Activated CD4-positive, alpha-beta T cell treated with anti-CD3 and anti-CD28 coated beads for 4 hours (primary cell): ENCODE measurements around the gene RPS28.
"Not testable (repeated sequence)": the region's sequence is repeated elsewhere in the genome, so short reads cannot be mapped to it uniquely, and the experiment has no call there.

ENCODE experiments used
- DNase-seq, 2 donors: peaks; one replicate each; pipeline ENCODE4 v3.0.0-alpha.2; 2020

The RPS28 gene

GRCh38 chr19:8342684-8343482 is 21.6 kb downstream of the RPS28 start, which contains the start of gene KANK3:
KANK3 (minus strand) TSS chr19:8343262; CDS start chr19:8337828, 5,434 bp downstream.
- peak; percentile 90 to 92 for DNase-seq

GRCh38 chr19:8343483-8343844 is 22.2 kb downstream of the RPS28 start:
- no peak for DNase-seq

GRCh38 chr19:8349629-8350372 is 28.5 kb downstream of the RPS28 start:
- not testable (repeated sequence) for DNase-seq

GRCh38 chr19:8352134-8352827 is 31.0 kb downstream of the RPS28 start:
- no peak for DNase-seq

GRCh38 chr19:8352845-8353244 is 31.5 kb downstream of the RPS28 start:
- DNase-seq: not testable (repeated sequence)

- no peak for DNase-seq
Measured at GRCh38 chr19:8355631-8356402, 34.5 kb downstream of the RPS28 start.

- DNase-seq: no peak
Measured at GRCh38 chr19:8357007-8357521, 35.8 kb downstream of the RPS28 start.

- no peak for DNase-seq
Measured at GRCh38 chr19:8358948-8359347, 37.7 kb downstream of the RPS28 start.

GRCh38 chr19:8360196-8360595 is 38.9 kb downstream of the RPS28 start:
- no peak for DNase-seq

GRCh38 chr19:8361921-8362793 is 40.9 kb downstream of the RPS28 start:
- DNase-seq: no peak

GRCh38 chr19:8363803-8364771 is 42.8 kb downstream of the RPS28 start, which contains the start of gene ANGPTL4:
ANGPTL4 (plus strand) TSS chr19:8364155; CDS start chr19:8364322, 167 bp downstream.
- DNase-seq: peak; percentile 58 to 74

GRCh38 chr19:8366121-8366581 is 44.9 kb downstream of the RPS28 start:
- no peak for DNase-seq

- no peak for DNase-seq
Measured at GRCh38 chr19:8366961-8367326, 45.6 kb downstream of the RPS28 start.

GRCh38 chr19:8367327-8368001 is 46.2 kb downstream of the RPS28 start:
- no peak for DNase-seq

- DNase-seq: no peak
Measured at GRCh38 chr19:8370176-8371010, 49.1 kb downstream of the RPS28 start.

- no peak for DNase-seq
Measured at GRCh38 chr19:8371011-8371804, 49.9 kb downstream of the RPS28 start.
